NCI-H82 treated with DMSO at 0.1 percent for 48 hours (cell line): ENCODE data around the gene TMUB2.

Experiments
- DNase-seq: peaks from one replicate; lab custom pipeline; 2025; ENCODE audit not compliant: unreplicated experiment; lab: John Stamatoyannopoulos, UW

TMUB2 gene

GRCh38 chr17:44202756-44203155, 16.0 kb downstream of the TMUB2 start:
- no peak for DNase-seq

- peak; percentile 61 for DNase-seq
These were observed 17.1 kb downstream of the TMUB2 start for GRCh38 chr17:44203731-44204440.

- no peak for DNase-seq
These were observed 17.7 kb downstream of the TMUB2 start for GRCh38 chr17:44204441-44204882.

DNA sequence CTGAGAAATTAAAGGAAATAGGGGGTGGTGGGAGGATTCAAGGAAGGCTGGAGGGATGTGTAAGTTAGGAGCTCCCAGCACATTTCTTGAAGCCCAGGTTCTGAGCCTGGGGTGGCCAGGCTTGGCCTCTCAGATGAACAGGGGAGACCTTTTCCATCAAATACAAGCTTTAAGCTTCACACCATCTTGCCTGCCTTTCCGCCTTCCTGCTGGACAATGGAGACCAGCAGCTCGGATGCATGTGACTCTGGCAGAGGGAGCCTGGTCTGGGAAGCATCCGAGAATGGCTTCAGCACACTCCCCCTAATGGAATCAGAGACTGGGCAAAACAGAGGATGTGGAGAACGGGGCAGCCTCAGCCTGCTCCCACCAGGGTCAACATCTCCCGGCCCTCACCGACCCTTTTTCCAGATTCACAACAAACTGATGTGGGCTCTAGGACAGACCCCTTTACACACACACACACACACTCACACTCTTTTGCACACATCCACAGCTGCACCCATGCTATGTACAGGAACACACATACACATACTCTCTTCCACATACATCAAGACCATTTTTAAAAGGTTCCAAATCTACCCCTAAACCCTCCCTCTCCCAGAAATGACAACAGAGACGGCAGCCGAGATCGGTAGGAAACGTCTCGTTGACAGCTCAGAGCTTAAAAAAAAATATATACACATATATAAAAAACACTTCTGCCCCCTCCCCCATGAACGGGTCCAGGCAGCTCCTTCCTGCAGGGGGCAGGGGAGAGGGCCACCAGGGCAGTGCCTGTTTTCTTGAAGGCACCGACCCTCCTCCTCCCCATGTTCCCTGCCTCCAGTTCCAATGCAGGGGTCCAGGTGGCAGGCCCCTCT, 19.4 kb downstream of the TMUB2 start:
- DNase-seq = no peak

GRCh38 chr17:44206825-44207155, 20.0 kb downstream of the TMUB2 start:
- no peak for DNase-seq

DNA sequence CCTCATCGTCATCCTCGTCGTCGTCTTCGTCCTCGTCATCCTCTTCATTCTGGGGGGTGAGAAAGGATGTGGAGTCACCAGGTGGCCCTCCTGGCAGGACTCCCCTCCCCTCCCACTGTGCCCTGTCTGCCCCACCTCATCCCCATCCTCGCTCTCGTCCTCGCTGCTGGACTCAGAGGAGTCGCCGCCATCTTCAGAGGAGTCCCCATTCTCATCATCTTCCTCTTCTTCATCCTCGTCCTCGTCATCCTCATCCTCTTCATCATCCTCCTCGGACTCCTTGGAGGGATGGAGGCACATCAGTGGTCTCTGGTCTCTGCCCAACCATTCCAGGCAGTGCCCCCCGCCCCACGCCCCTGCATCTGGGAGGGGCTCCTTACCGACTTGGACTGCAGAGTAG, 20.5 kb downstream of the TMUB2 start:
- DNase-seq = no peak

GRCh38 chr17:44207743-44208142, 21.0 kb downstream of the TMUB2 start:
- DNase-seq = no peak

- no peak for DNase-seq
These were observed 23.1 kb downstream of the TMUB2 start for GRCh38 chr17:44209786-44210341.

DNA sequence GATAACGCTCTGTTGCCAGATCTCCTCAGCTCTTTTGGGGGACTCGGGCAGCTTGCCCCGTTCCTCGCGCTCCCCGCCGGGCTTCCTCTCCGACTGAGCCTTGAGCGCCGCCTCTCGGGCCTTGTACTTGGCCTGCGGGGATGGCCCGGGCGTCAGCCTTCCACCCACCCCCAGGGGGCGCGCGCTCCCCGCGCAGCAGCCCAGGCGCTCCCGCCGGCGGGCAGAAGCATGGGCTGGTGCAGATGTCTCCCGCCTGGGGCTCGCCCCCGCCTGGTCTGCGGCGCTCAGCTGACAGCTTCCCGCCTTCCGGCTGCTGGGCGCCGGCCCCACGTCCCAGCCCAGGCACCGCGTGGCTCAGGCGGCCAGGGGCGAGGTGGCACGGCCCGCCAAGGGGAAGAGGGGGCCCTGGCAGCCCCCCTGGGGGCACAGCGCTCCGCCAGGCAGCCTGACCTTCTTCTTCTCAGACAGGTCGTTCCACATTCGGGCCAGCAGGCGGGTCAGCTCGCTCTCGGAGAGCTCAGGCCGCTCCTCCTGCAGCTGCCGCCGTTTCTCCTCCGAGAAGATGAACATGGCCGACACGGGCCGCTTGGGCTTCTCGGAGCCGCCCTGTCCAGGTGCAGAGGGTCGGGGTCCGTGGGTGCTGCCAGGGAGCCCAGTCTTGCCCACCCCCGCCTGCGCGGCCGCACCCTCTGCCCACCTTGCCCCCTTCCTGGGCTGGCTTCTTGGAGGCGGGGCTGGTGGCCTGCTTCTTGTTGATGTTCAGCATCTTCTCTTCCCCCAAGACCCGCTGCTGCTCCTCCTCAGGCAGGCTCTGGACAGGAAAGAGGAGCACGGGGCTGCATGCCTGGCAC, 23.8 kb downstream of the TMUB2 start:
- peak; percentile 79 for DNase-seq

- DNase-seq = no peak
These were observed 24.8 kb downstream of the TMUB2 start for GRCh38 chr17:44211281-44212265.

DNA sequence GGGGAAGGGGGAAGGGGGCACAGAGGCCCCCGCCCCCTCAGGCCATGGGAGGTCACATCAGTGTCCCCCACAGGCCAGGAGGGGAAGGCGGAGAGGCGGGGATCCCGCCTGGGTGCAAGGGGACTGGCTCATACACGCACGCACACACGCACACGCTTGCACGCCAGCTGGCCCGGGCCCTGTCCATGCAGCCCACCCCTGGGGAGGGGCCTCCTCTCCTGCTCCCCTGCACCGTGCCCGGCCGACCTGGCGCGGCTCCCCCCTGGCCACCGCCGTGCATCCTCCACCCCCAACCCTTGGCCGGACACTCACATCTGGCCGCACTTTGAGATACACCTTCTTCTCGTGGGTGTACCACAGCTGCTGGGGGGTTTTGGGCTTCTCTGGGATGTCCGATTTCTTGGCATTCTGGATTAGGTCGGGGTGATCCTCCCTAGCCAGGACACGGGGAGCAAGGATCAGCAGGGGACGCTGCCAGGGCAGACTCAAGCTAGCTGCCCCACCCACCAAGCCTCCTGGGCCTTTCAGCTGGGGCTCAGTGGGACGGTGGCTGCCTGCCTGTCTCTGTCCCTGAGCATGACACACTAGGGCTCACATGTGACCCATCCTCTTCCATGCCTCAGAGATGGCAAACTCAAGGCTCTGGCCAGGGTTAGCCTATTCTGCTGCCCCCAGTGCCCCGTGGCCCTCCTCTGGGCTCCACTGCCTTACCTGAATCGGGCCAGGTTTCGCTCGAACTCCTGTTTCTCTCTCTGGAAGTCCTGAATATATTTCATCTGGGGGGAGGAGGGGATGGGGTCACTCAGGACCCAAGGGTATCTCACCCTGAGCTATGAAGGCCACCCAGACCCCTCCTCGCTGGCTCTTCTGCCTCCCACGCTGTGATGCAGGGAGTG, 26.0 kb downstream of the TMUB2 start:
- DNase-seq = no peak

GRCh38 chr17:44213403-44214229, 26.8 kb downstream of the TMUB2 start:
- DNase-seq = no peak

DNA sequence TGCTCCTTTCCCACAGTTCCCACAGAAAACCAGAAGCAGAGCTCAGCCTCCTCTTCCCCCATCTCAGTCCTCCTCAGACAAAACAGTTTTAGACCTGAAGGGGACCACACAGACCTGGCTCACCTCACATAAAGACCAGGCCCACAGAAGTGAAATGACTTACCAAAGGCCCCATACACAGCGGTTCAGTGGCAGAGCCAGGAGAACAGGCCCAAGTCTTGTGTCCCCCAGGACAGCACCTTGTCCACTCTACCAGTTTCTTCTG, 27.4 kb downstream of the TMUB2 start:
- DNase-seq = no peak

GRCh38 chr17:44214896-44215295, 28.1 kb downstream of the TMUB2 start:
- no peak for DNase-seq

- DNase-seq = no peak
These were observed 29.4 kb downstream of the TMUB2 start for GRCh38 chr17:44216173-44216572.

DNA sequence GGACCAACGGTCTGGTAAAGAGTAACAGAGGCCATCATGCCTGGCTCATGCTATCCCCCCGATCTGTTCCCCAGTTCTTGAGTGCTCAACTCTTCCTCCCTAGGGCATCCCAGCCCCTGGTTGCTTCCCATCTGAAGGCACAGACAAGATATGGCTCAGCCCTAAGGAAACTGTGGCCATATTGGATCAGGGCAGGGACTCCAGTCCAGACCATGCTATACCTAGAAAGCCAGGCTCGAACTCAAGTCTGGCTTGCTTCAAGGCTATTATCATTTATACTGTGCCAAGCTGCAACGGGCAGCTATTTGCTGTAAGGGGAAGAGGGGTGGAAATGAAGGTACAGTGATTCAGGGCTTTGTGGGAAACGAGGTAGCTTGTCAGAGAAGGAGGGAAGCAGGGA, 29.9 kb downstream of the TMUB2 start:
- DNase-seq = no peak

GRCh38 chr17:44217738-44218343, 31.1 kb downstream of the TMUB2 start:
- DNase-seq = no peak
